Measurements from ENCODE around the gene TMEM223. TPM values are rescaled to one million over a fixed set of nuclear protein-coding genes. Genes with fewer than 3 reads are reported as not detected.
A peak's percentile ranks its signal among the peaks of the same experiment; 100 is the strongest.

Gene TMEM223
- total and polyA plus RNA-seq, 9 of the 15 experiments (the other 6 are each of a cell fraction or from before 2014, with no cell fraction given) = 5.9 to 34.5 (median 19.6) TPM

DNA sequence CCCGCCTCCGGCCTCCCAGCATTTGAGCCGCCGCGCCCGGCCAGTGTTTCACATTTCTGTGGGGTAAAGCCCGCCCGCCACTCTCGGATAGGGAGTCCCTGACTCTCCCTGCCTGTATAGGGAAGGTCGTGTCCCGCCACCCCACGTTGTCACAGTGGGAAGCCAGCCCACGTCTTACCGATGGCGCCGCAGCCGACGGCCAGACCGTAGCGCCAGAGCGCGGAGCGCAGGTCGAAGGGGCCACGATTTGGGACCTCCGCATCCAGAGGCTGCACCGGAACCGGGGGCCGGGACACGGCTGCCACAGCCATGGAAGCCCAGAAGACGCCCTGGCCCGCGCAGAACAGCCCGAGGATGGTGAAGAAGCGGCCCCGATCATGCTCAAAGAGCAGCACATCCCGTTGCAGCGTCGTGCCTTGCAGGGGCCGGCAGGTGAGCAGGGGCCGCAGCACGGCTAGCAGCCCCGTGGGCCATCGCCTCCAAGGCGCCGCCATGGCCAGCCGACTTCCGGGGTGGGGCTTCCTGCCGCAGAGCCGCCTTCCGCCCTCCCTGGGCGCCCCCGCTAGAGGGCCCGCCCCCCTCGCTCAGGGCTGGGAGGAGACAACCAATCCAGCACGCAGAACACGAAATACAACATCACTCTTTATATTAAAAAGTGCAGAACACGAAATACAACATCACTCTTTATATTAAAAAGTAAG, at the start of gene TMEM223 (continued):
- TF ChIP-seq, protein P1, sequence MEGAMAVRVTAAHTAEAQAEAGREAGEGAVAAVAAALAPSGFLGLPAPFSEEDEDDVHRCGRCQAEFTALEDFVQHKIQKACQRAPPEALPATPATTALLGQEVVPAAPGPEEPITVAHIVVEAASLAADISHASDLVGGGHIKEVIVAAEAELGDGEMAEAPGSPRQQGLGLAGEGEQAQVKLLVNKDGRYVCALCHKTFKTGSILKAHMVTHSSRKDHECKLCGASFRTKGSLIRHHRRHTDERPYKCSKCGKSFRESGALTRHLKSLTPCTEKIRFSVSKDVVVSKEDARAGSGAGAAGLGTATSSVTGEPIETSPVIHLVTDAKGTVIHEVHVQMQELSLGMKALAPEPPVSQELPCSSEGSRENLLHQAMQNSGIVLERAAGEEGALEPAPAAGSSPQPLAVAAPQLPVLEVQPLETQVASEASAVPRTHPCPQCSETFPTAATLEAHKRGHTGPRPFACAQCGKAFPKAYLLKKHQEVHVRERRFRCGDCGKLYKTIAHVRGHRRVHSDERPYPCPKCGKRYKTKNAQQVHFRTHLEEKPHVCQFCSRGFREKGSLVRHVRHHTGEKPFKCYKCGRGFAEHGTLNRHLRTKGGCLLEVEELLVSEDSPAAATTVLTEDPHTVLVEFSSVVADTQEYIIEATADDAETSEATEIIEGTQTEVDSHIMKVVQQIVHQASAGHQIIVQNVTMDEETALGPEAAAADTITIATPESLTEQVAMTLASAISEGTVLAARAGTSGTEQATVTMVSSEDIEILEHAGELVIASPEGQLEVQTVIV (CRISPR knock-in tag; IDR thresholded peaks at IDR 0.05; ENCODE audit: borderline replicate concordance) = no peak
- TF ChIP-seq ZBTB8A (IDR thresholded peaks at IDR 0.05; ENCODE audit: partially characterized antibody) (no peak), KAT7 (CRISPR knock-in tag; IDR thresholded peaks at IDR 0.05; ENCODE audit: borderline replicate concordance) (peak; percentile 91), CREB1 (IDR thresholded peaks at IDR 0.05) (no peak; the same call in 1 of the 2 replicates), CREB1 (CRISPR knock-in tag; IDR thresholded peaks at IDR 0.05) (no peak), TBP (optimal IDR thresholded peaks at IDR 0.05; ENCODE audit: low read depth, low read length) (peak; percentile 67), SAFB2 (IDR thresholded peaks at IDR 0.05; ENCODE audit: borderline replicate concordance, low read depth, low read length, severe bottlenecking) (no peak), MCM3 (IDR thresholded peaks at IDR 0.05) (no peak), ZNF668 (CRISPR knock-in tag; IDR thresholded peaks at IDR 0.05) (no peak), ZC3H8 (IDR thresholded peaks at IDR 0.05) (no peak)
- TF ChIP-seq, protein P2, sequence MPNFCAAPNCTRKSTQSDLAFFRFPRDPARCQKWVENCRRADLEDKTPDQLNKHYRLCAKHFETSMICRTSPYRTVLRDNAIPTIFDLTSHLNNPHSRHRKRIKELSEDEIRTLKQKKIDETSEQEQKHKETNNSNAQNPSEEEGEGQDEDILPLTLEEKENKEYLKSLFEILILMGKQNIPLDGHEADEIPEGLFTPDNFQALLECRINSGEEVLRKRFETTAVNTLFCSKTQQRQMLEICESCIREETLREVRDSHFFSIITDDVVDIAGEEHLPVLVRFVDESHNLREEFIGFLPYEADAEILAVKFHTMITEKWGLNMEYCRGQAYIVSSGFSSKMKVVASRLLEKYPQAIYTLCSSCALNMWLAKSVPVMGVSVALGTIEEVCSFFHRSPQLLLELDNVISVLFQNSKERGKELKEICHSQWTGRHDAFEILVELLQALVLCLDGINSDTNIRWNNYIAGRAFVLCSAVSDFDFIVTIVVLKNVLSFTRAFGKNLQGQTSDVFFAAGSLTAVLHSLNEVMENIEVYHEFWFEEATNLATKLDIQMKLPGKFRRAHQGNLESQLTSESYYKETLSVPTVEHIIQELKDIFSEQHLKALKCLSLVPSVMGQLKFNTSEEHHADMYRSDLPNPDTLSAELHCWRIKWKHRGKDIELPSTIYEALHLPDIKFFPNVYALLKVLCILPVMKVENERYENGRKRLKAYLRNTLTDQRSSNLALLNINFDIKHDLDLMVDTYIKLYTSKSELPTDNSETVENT (CRISPR knock-in tag; IDR thresholded peaks at IDR 0.05) = peak; percentile 94
- TF ChIP-seq, protein P3, sequence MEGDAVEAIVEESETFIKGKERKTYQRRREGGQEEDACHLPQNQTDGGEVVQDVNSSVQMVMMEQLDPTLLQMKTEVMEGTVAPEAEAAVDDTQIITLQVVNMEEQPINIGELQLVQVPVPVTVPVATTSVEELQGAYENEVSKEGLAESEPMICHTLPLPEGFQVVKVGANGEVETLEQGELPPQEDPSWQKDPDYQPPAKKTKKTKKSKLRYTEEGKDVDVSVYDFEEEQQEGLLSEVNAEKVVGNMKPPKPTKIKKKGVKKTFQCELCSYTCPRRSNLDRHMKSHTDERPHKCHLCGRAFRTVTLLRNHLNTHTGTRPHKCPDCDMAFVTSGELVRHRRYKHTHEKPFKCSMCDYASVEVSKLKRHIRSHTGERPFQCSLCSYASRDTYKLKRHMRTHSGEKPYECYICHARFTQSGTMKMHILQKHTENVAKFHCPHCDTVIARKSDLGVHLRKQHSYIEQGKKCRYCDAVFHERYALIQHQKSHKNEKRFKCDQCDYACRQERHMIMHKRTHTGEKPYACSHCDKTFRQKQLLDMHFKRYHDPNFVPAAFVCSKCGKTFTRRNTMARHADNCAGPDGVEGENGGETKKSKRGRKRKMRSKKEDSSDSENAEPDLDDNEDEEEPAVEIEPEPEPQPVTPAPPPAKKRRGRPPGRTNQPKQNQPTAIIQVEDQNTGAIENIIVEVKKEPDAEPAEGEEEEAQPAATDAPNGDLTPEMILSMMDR (IDR thresholded peaks at IDR 0.05 in 2 of 3, conservative IDR thresholded peaks at IDR 0.05 in 1 of 3; ENCODE audit: insufficient read depth in 2 of 3, low read depth in 1 of 3, low read length in 3 of 3) = peak in 1 of 3 experiments; percentile 16; a peak in 2 of 6 replicates
- TF ChIP-seq, protein P4, sequence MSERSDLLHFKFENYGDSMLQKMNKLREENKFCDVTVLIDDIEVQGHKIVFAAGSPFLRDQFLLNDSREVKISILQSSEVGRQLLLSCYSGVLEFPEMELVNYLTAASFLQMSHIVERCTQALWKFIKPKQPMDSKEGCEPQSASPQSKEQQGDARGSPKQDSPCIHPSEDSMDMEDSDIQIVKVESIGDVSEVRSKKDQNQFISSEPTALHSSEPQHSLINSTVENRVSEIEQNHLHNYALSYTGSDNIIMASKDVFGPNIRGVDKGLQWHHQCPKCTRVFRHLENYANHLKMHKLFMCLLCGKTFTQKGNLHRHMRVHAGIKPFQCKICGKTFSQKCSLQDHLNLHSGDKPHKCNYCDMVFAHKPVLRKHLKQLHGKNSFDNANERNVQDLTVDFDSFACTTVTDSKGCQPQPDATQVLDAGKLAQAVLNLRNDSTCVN (CRISPR knock-in tag; IDR thresholded peaks at IDR 0.05) = no peak
- TF ChIP-seq, protein P5, sequence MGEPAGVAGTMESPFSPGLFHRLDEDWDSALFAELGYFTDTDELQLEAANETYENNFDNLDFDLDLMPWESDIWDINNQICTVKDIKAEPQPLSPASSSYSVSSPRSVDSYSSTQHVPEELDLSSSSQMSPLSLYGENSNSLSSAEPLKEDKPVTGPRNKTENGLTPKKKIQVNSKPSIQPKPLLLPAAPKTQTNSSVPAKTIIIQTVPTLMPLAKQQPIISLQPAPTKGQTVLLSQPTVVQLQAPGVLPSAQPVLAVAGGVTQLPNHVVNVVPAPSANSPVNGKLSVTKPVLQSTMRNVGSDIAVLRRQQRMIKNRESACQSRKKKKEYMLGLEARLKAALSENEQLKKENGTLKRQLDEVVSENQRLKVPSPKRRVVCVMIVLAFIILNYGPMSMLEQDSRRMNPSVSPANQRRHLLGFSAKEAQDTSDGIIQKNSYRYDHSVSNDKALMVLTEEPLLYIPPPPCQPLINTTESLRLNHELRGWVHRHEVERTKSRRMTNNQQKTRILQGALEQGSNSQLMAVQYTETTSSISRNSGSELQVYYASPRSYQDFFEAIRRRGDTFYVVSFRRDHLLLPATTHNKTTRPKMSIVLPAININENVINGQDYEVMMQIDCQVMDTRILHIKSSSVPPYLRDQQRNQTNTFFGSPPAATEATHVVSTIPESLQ (CRISPR knock-in tag; IDR thresholded peaks at IDR 0.05) = no peak; the same call in 1 of the 2 replicates
- TF ChIP-seq, protein P6, sequence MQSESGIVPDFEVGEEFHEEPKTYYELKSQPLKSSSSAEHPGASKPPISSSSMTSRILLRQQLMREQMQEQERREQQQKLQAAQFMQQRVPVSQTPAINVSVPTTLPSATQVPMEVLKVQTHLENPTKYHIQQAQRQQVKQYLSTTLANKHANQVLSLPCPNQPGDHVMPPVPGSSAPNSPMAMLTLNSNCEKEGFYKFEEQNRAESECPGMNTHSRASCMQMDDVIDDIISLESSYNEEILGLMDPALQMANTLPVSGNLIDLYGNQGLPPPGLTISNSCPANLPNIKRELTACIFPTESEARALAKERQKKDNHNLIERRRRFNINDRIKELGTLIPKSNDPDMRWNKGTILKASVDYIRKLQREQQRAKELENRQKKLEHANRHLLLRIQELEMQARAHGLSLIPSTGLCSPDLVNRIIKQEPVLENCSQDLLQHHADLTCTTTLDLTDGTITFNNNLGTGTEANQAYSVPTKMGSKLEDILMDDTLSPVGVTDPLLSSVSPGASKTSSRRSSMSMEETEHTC (IDR thresholded peaks at IDR 0.05) = no peak

All from K562 (cell line).